Measurements from ENCODE around the gene ATP6AP1.

Gene ATP6AP1

GRCh38 chrX:154435171-154435733 is 6.8 kb downstream of the ATP6AP1 start:
- TF ChIP-seq POLR2A (IDR thresholded peaks at IDR 0.05; ENCODE audit: extremely low read depth, insufficient read length), result no peak
- no peak for TF ChIP-seq MAX (IDR thresholded peaks at IDR 0.05; ENCODE audit: low read depth, low read length)
- no peak for TF ChIP-seq CTCF (IDR thresholded peaks at IDR 0.05; ENCODE audit: low read depth, low read length)
- no peak for TF ChIP-seq MYC (IDR thresholded peaks at IDR 0.05; ENCODE audit: low read depth, low read length)
- DNase-seq (ENCODE audit: low read depth), result no peak
- H3K4me3 ChIP-seq (ENCODE audit: low read depth, low read length), result no peak overlapping the region

- TF ChIP-seq CTCF (IDR thresholded peaks at IDR 0.05; ENCODE audit: low read depth, low read length), result no peak
- no peak for TF ChIP-seq MAX (IDR thresholded peaks at IDR 0.05; ENCODE audit: low read depth, low read length)
- no peak for TF ChIP-seq POLR2A (IDR thresholded peaks at IDR 0.05; ENCODE audit: extremely low read depth, insufficient read length)
- TF ChIP-seq MYC (IDR thresholded peaks at IDR 0.05; ENCODE audit: low read depth, low read length), result no peak
- H3K4me3 ChIP-seq (ENCODE audit: low read depth, low read length), result no peak overlapping the region
- DNase-seq (ENCODE audit: low read depth), result peak; percentile 51
These were observed 8.0 kb downstream of the ATP6AP1 start for GRCh38 chrX:154436374-154436982.

- DNase-seq (ENCODE audit: low read depth), result peak; percentile 65
- H3K4me3 ChIP-seq (ENCODE audit: low read depth, low read length), result peak within 1 kb of the TSS; percentile 50
- no peak for TF ChIP-seq MYC (IDR thresholded peaks at IDR 0.05; ENCODE audit: low read depth, low read length)
- TF ChIP-seq CTCF (IDR thresholded peaks at IDR 0.05; ENCODE audit: low read depth, low read length), result no peak
- TF ChIP-seq POLR2A (IDR thresholded peaks at IDR 0.05; ENCODE audit: extremely low read depth, insufficient read length), result no peak
- no peak for TF ChIP-seq MAX (IDR thresholded peaks at IDR 0.05; ENCODE audit: low read depth, low read length)
These were observed 8.7 kb downstream of the ATP6AP1 start, which contains the start of gene GDI1 for GRCh38 chrX:154436983-154437752. TSS of gene GDI1 (plus strand) at chrX:154437154. CDS start at chrX:154437255, 101 bp downstream.

- peak overlapping the region; percentile 50 for H3K4me3 ChIP-seq (ENCODE audit: low read depth, low read length)
- DNase-seq (ENCODE audit: low read depth), result no peak
- no peak for TF ChIP-seq CTCF (IDR thresholded peaks at IDR 0.05; ENCODE audit: low read depth, low read length)
- no peak for TF ChIP-seq POLR2A (IDR thresholded peaks at IDR 0.05; ENCODE audit: extremely low read depth, insufficient read length)
- no peak for TF ChIP-seq MAX (IDR thresholded peaks at IDR 0.05; ENCODE audit: low read depth, low read length)
- TF ChIP-seq MYC (IDR thresholded peaks at IDR 0.05; ENCODE audit: low read depth, low read length), result no peak
These were observed 9.8 kb downstream of the ATP6AP1 start for GRCh38 chrX:154437971-154438893.

GRCh38 chrX:154439841-154440240 is 11.4 kb downstream of the ATP6AP1 start:
- DNase-seq (ENCODE audit: low read depth), result no peak
- H3K4me3 ChIP-seq (ENCODE audit: low read depth, low read length), result no peak overlapping the region
- TF ChIP-seq POLR2A (IDR thresholded peaks at IDR 0.05; ENCODE audit: extremely low read depth, insufficient read length), result no peak
